HL-60 (cell line): Measurements from ENCODE around the gene SLC22A1.

Experiments used
- CTCF ChIP-seq: IDR thresholded peaks from one replicate; pipeline ENCODE4 v1.5.1; 2011; ENCODE audit warnings: low read length, control low read depth, inconsistent platforms; ENCODE audit not compliant: insufficient read depth
- TF ChIP-seq, protein P1 (sequence below): IDR thresholded peaks from 2 replicates; pipeline ENCODE4 v1.6.1; 2012; ENCODE audit warnings: low read depth; ENCODE audit not compliant: insufficient replicate concordance

- TF ChIP-seq CTCF: no peak
- TF ChIP-seq, protein P1, sequence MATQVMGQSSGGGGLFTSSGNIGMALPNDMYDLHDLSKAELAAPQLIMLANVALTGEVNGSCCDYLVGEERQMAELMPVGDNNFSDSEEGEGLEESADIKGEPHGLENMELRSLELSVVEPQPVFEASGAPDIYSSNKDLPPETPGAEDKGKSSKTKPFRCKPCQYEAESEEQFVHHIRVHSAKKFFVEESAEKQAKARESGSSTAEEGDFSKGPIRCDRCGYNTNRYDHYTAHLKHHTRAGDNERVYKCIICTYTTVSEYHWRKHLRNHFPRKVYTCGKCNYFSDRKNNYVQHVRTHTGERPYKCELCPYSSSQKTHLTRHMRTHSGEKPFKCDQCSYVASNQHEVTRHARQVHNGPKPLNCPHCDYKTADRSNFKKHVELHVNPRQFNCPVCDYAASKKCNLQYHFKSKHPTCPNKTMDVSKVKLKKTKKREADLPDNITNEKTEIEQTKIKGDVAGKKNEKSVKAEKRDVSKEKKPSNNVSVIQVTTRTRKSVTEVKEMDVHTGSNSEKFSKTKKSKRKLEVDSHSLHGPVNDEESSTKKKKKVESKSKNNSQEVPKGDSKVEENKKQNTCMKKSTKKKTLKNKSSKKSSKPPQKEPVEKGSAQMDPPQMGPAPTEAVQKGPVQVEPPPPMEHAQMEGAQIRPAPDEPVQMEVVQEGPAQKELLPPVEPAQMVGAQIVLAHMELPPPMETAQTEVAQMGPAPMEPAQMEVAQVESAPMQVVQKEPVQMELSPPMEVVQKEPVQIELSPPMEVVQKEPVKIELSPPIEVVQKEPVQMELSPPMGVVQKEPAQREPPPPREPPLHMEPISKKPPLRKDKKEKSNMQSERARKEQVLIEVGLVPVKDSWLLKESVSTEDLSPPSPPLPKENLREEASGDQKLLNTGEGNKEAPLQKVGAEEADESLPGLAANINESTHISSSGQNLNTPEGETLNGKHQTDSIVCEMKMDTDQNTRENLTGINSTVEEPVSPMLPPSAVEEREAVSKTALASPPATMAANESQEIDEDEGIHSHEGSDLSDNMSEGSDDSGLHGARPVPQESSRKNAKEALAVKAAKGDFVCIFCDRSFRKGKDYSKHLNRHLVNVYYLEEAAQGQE: no peak
These were observed 26.3 kb upstream of the SLC22A1 start for GRCh38 chr6:160095146-160095845.
